Activated T-cell treated with anti-CD3 and anti-CD28 coated beads, Interleukin-2, amount 50 U/mL, for 72 hours (primary cell): ENCODE data around the gene GSDME. TPM values are rescaled to one million over a fixed set of nuclear protein-coding genes. Genes with fewer than 3 reads are reported as not detected.

Experiments used
- ATAC-seq, 2 donors: fragments of 150-1000 bp; cut with Tn5 transposase; replicated peaks in 1 of 2; 2 replicates each; pipeline ENCODE4 v1.10.0; 2021; ENCODE audit warnings: moderate library complexity in 2 of 2, mild to moderate bottlenecking in 1 of 2
- DNase-seq, 2 donors: peaks; one replicate each; pipeline ENCODE4 v3.0.0; 2021 to 2022; ENCODE audit warnings: mixed read lengths in 1 of 2
- H3K27ac Mint-ChIP-seq: one replicate; pipeline ENCODE4 v1.8.0; 2022; ENCODE audit warnings: mild to moderate bottlenecking, moderate library complexity, mixed read lengths
- H3K27me3 Mint-ChIP-seq: one replicate; pipeline ENCODE4 v1.8.0; 2022; ENCODE audit warnings: low read depth, mixed read lengths
- H3K36me3 Mint-ChIP-seq, 2 donors: one replicate each; pipeline ENCODE4 v1.8.0; 2022; ENCODE audit warnings: mixed read lengths in 2 of 2, mild to moderate bottlenecking in 1 of 2; ENCODE audit not compliant: insufficient read depth in 2 of 2
- H3K4me1 Mint-ChIP-seq: one replicate; pipeline ENCODE4 v1.8.0; 2022; ENCODE audit warnings: low read depth, mixed read lengths
- H3K4me3 Mint-ChIP-seq, 2 donors: one replicate each; pipeline ENCODE4 v1.8.0; 2022; ENCODE audit warnings: mild to moderate bottlenecking in 2 of 2, mixed read lengths in 2 of 2, moderate library complexity in 2 of 2
- H3K9me3 Mint-ChIP-seq, 2 donors: one replicate each; pipeline ENCODE4 v1.8.0; 2022; ENCODE audit warnings: mixed read lengths in 2 of 2
- total RNA-seq, 2 donors: library from RNA; stranded (reverse); gene quantifications; one replicate each; pipeline ENCODE4 v1.2.3, GENCODE V29; 2022

GSDME gene
- total RNA-seq, 2 donors from 2014 or later = 19.3 to 20.6 TPM

GRCh38 chr7:24788075-24788474, 30.8 kb upstream of the GSDME start:
- Mint-ChIP-seq H3K9me3 (peaks cover 1 to 4% of the 10 kb centered on the region in 2 donors), H3K4me3 (no peak overlapping the region), H3K27me3 (no peaks in the 10 kb centered on the region), H3K27ac (no peak overlapping the region), H3K4me1 (peaks cover 10% of the 10 kb centered on the region), H3K36me3 (peaks cover 5 to 6% of the 10 kb centered on the region in 2 donors)
- ATAC-seq = no peak
- DNase-seq = no peak

- peaks cover 10% of the 10 kb centered on the region for H3K4me1 Mint-ChIP-seq
- H3K27me3 Mint-ChIP-seq = no peaks in the 10 kb centered on the region
- peaks cover 1 to 4% of the 10 kb centered on the region in 2 donors for H3K9me3 Mint-ChIP-seq
- DNase-seq (peak; percentile 47 to 50), ATAC-seq (peak; percentile 91 to 96)
- H3K27ac Mint-ChIP-seq = no peak overlapping the region
- no peak overlapping the region for H3K4me3 Mint-ChIP-seq
- H3K36me3 Mint-ChIP-seq = peaks cover 5 to 6% of the 10 kb centered on the region in 2 donors
Measured at GRCh38 chr7:24786941-24787340, 29.7 kb upstream of the GSDME start.

- Mint-ChIP-seq H3K4me1 (peaks cover 10% of the 10 kb centered on the region), H3K4me3 (no peak overlapping the region), H3K9me3 (peaks cover 1 to 4% of the 10 kb centered on the region in 2 donors), H3K27me3 (no peaks in the 10 kb centered on the region), H3K27ac (peak overlapping the region; percentile 29), H3K36me3 (peaks cover 5 to 6% of the 10 kb centered on the region in 2 donors)
- ATAC-seq (no peak), DNase-seq (no peak)
Measured at GRCh38 chr7:24786306-24786705, 29.0 kb upstream of the GSDME start.

- DNase-seq (no peak), ATAC-seq (no peak)
- no peaks in the 10 kb centered on the region for H3K27me3 Mint-ChIP-seq
- peaks cover 4 to 5% of the 10 kb centered on the region in 2 donors for H3K36me3 Mint-ChIP-seq
- H3K4me3 Mint-ChIP-seq = no peak overlapping the region
- no peak overlapping the region for H3K27ac Mint-ChIP-seq
- H3K9me3 Mint-ChIP-seq = peaks cover 1 to 4% of the 10 kb centered on the region in 2 donors
- peaks cover 10% of the 10 kb centered on the region for H3K4me1 Mint-ChIP-seq
Measured at GRCh38 chr7:24784277-24784676, 27.0 kb upstream of the GSDME start.

GRCh38 chr7:24783698-24784097, 26.4 kb upstream of the GSDME start:
- Mint-ChIP-seq H3K36me3 (peaks cover 5 to 6% of the 10 kb centered on the region in 2 donors), H3K9me3 (peaks cover 1 to 2% of the 10 kb centered on the region in 2 donors), H3K4me3 (no peak overlapping the region), H3K27me3 (no peaks in the 10 kb centered on the region), H3K4me1 (peaks cover 10% of the 10 kb centered on the region), H3K27ac (no peak overlapping the region)
- ATAC-seq (no peak), DNase-seq (no peak)

GRCh38 chr7:24781106-24781505, 23.8 kb upstream of the GSDME start:
- DNase-seq (no peak), ATAC-seq (no peak)
- Mint-ChIP-seq H3K4me3 (no peak overlapping the region), H3K27ac (no peak overlapping the region), H3K27me3 (no peaks in the 10 kb centered on the region), H3K36me3 (peaks cover 5 to 6% of the 10 kb centered on the region in 2 donors), H3K4me1 (no peaks in the 10 kb centered on the region), H3K9me3 (peaks cover 1 to 2% of the 10 kb centered on the region in 2 donors)

- peak overlapping the region; percentile 74 for H3K27ac Mint-ChIP-seq
Measured at GRCh38 chr7:24779283-24779655, 22.0 kb upstream of the GSDME start.

GRCh38 chr7:24778543-24779282, 21.4 kb upstream of the GSDME start:
- Mint-ChIP-seq H3K27me3 (no peaks in the 10 kb centered on the region), H3K4me3 (peak overlapping the region in 1 of 2 donors; percentile 38), H3K9me3 (peaks cover 0 to under 1% of the 10 kb centered on the region in 2 donors), H3K27ac (peak overlapping the region; percentile 74), H3K4me1 (peaks cover 3% of the 10 kb centered on the region), H3K36me3 (peaks cover under 1 to 4% of the 10 kb centered on the region in 2 donors)
- peak; percentile 87 to 93 for ATAC-seq
- DNase-seq = peak; percentile 29 to 37

More at GRCh38 chr7:24779283-24779655, 22.0 kb upstream of the GSDME start:
- no peaks in the 10 kb centered on the region for H3K27me3 Mint-ChIP-seq
- peaks cover 2 to 5% of the 10 kb centered on the region in 2 donors for H3K36me3 Mint-ChIP-seq
- DNase-seq (no peak), ATAC-seq (peak in 1 of 2 donors; percentile 23)
- peaks cover 0 to 1% of the 10 kb centered on the region in 2 donors for H3K9me3 Mint-ChIP-seq
- H3K4me3 Mint-ChIP-seq = peak overlapping the region in 1 of 2 donors; percentile 38
- H3K4me1 Mint-ChIP-seq = no peaks in the 10 kb centered on the region

GRCh38 chr7:24777806-24778205, 20.5 kb upstream of the GSDME start:
- no peaks in the 10 kb centered on the region for H3K9me3 Mint-ChIP-seq
- ATAC-seq (no peak), DNase-seq (no peak)
- peak overlapping the region; percentile 16 for H3K27ac Mint-ChIP-seq
- peaks cover 0 to 2% of the 10 kb centered on the region in 2 donors for H3K36me3 Mint-ChIP-seq
- H3K4me3 Mint-ChIP-seq = peak overlapping the region in 1 of 2 donors; percentile 0
- H3K4me1 Mint-ChIP-seq = peaks cover 5% of the 10 kb centered on the region
- no peaks in the 10 kb centered on the region for H3K27me3 Mint-ChIP-seq

- no peak for ATAC-seq
- H3K4me1 Mint-ChIP-seq = peaks cover 5% of the 10 kb centered on the region
- H3K27ac Mint-ChIP-seq = no peak overlapping the region
Measured at GRCh38 chr7:24773646-24774045, 16.4 kb upstream of the GSDME start.

GRCh38 chr7:24769851-24770250, 12.6 kb upstream of the GSDME start:
- Mint-ChIP-seq H3K27ac (no peak overlapping the region), H3K36me3 (peaks cover 0 to 4% of the 10 kb centered on the region in 2 donors), H3K9me3 (peaks cover 0 to 3% of the 10 kb centered on the region in 2 donors), H3K4me1 (peaks cover 5% of the 10 kb centered on the region), H3K4me3 (no peak overlapping the region), H3K27me3 (peaks cover 23% of the 10 kb centered on the region)
- DNase-seq (no peak), ATAC-seq (no peak)

More at GRCh38 chr7:24773646-24774045, 16.4 kb upstream of the GSDME start:
- Mint-ChIP-seq H3K36me3 (peaks cover 0 to 4% of the 10 kb centered on the region in 2 donors), H3K4me3 (no peak overlapping the region), H3K9me3 (peaks cover 0 to 3% of the 10 kb centered on the region in 2 donors), H3K27me3 (peaks cover 6% of the 10 kb centered on the region)
- no peak for DNase-seq

- no peak for DNase-seq
- H3K27ac Mint-ChIP-seq = no peak overlapping the region
- peaks cover 5% of the 10 kb centered on the region for H3K4me1 Mint-ChIP-seq
- peaks cover 0 to 3% of the 10 kb centered on the region in 2 donors for H3K9me3 Mint-ChIP-seq
- peaks cover 0 to 4% of the 10 kb centered on the region in 2 donors for H3K36me3 Mint-ChIP-seq
- peaks cover 29% of the 10 kb centered on the region for H3K27me3 Mint-ChIP-seq
- no peak overlapping the region for H3K4me3 Mint-ChIP-seq
- ATAC-seq = no peak
Measured at GRCh38 chr7:24769014-24769830, 12.0 kb upstream of the GSDME start.
